Hepatocyte (in vitro differentiated cells): ENCODE data around the gene CYGB.

Experiments
- CTCF ChIP-seq: fragments of 200-600 bp; sonication (generic); IDR thresholded peaks from 2 replicates; pipeline ENCODE4 v1.5.1; 2016; ENCODE audit warnings: antibody characterized with exemption, mild to moderate bottlenecking; ENCODE audit not compliant: poor library complexity
- EZH2 ChIP-seq: fragments of 200-600 bp; sonication (generic); IDR thresholded peaks from 2 replicates; pipeline ENCODE4 v1.6.1; 2016; ENCODE audit warnings: antibody characterized with exemption, mild to moderate bottlenecking, borderline replicate concordance
- EZH2phosphoT487 ChIP-seq: fragments of 200-600 bp; sonication (generic); IDR thresholded peaks from one replicate; pipeline ENCODE4 v1.6.1; 2018; ENCODE audit warnings: antibody characterized with exemption, mild to moderate bottlenecking, low read depth, moderate library complexity; ENCODE audit not compliant: unreplicated experiment, severe bottlenecking

DNA sequence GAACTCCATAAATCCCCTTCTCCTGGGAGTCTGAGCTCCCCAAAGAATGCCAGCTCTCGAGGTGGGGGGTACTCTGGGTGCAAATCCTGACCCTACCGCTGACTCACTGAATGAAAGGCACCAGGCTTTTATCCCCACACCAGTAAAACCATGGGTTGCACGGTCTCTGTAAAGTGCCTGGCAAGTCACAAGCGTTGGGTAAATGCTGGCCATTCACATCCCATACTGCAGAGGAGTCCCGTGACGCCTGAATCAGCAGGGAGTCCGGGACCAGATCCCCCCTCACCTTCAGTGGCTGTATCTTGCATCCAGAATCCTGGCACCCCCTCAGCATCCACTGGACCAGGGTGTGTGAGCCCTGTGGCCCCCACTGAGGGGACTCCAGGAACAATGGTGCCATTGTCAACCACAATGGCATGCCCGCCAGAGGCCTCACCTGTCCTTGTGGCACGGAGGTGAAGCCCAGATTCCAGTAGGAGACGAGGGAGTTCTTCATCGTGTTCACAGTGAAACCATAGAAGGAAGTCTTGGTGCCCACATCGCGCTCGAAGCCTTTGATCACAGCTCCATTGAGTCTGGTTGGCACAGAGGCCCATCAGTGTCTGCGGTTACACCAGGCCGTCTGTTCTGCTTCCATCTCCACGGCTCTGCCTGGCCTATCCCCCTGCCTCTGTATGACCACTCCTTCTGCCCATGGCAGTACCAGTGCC, 34.8 kb upstream of the CYGB start:
- TF ChIP-seq CTCF: no peak
- no peak for TF ChIP-seq EZH2phosphoT487
- no peak for TF ChIP-seq EZH2
